ENCODE results near the gene CNTNAP2.

DNA sequence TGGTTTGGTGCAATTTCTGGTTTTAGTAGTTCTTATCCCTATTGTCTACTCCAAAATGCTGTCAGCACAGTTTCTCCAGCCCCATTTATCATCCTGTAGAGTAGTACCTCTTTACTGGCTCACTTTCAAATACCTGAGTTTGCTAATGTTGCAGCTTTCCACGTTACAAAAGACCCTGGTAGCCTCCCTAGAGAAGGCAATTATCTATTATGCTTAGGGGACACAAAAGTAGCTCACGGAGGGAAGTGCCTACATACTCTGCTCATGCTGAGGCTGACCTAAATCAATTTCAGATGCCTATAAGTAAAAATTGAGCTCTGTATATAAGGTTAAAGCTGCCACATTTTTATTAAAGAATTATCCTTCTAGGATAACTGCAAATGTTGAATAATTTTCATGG is 603.6 kb downstream of the CNTNAP2 start:
- TF ChIP-seq, protein P1, sequence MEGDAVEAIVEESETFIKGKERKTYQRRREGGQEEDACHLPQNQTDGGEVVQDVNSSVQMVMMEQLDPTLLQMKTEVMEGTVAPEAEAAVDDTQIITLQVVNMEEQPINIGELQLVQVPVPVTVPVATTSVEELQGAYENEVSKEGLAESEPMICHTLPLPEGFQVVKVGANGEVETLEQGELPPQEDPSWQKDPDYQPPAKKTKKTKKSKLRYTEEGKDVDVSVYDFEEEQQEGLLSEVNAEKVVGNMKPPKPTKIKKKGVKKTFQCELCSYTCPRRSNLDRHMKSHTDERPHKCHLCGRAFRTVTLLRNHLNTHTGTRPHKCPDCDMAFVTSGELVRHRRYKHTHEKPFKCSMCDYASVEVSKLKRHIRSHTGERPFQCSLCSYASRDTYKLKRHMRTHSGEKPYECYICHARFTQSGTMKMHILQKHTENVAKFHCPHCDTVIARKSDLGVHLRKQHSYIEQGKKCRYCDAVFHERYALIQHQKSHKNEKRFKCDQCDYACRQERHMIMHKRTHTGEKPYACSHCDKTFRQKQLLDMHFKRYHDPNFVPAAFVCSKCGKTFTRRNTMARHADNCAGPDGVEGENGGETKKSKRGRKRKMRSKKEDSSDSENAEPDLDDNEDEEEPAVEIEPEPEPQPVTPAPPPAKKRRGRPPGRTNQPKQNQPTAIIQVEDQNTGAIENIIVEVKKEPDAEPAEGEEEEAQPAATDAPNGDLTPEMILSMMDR (IDR thresholded peaks at IDR 0.05; ENCODE audit: insufficient read depth, low read length, poor library complexity, severe bottlenecking) = no peak
- TF ChIP-seq EZH2phosphoT487 (conservative IDR thresholded peaks at IDR 0.05; ENCODE audit: low read length) = no peak
